CD14-positive monocyte (primary cell): Measurements from ENCODE around the gene DHFR. TPM values are rescaled to one million over a fixed set of nuclear protein-coding genes. Genes with fewer than 3 reads are reported as not detected.
"Not testable (repeated sequence)": the region's sequence is repeated elsewhere in the genome, so short reads cannot be mapped to it uniquely, and the experiment has no call there.

Experiments
- DNase-seq, 3 donors: peaks; one replicate each; pipeline ENCODE4 v3.0.0-alpha.2; 2011 to 2022
- H2AFZ ChIP-seq: 2 replicates; pipeline ENCODE4 v1.6.0; 2012; ENCODE audit warnings: mild to moderate bottlenecking, low read depth, low read length, inconsistent platforms; ENCODE audit not compliant: insufficient read depth, poor library complexity, severe bottlenecking
- H3K27ac ChIP-seq, 2 donors: 1 replicate in 1 of 2; 2 replicates in 1 of 2; pipeline ENCODE4 v1.5.1; 2012 to 2013; ENCODE audit warnings: low read length in 2 of 2, control low read depth in 1 of 2, inconsistent platforms in 1 of 2, low read depth in 1 of 2, mild to moderate bottlenecking in 1 of 2
- H3K27me3 ChIP-seq, 2 donors: one replicate each; pipeline versions ENCODE4 v1.6.0 to v1.6.1; 2011 to 2013; ENCODE audit warnings: low read length in 2 of 2; ENCODE audit not compliant: control insufficient read depth in 2 of 2, insufficient read depth in 2 of 2
- H3K36me3 ChIP-seq, 2 donors: replicated peaks in 1 of 2; 1 replicate in 1 of 2; 2 replicates in 1 of 2; pipeline versions ENCODE4 v1.5.1 to v1.6.1; 2012 to 2013; ENCODE audit warnings: low read length in 2 of 2, control low read depth in 1 of 2, inconsistent platforms in 1 of 2, mild to moderate bottlenecking in 1 of 2; ENCODE audit not compliant: insufficient read depth in 2 of 2, control insufficient read depth in 1 of 2
- H3K4me1 ChIP-seq, 2 donors: 1 replicate in 1 of 2; 2 replicates in 1 of 2; pipeline versions ENCODE4 v1.5.1 to v1.6.1; 2012 to 2013; ENCODE audit warnings: low read length in 2 of 2, control low read depth in 1 of 2, inconsistent platforms in 1 of 2, mild to moderate bottlenecking in 1 of 2, moderate library complexity in 1 of 2; ENCODE audit not compliant: insufficient read depth in 2 of 2, control insufficient read depth in 1 of 2
- H3K4me2 ChIP-seq: replicated peaks from 2 replicates; pipeline ENCODE3; 2012; ENCODE audit warnings: low read length, moderate library complexity, mild to moderate bottlenecking; ENCODE audit not compliant: poor library complexity, severe bottlenecking; ENCODE audit errors: extremely low read depth
- H3K4me3 ChIP-seq, 3 experiments: fragments of 200-600 bp in 1 of 3; sonication (generic) in 1 of 3; replicated peaks in 1 of 3; 1 replicate in 2 of 3; 2 replicates in 1 of 3; pipeline ENCODE4 v1.5.1; 2011 to 2013; ENCODE audit warnings: low read length in 3 of 3, mild to moderate bottlenecking in 3 of 3, control low read depth in 2 of 3, low read depth in 2 of 3, inconsistent platforms in 1 of 3, moderate library complexity in 1 of 3
- H3K79me2 ChIP-seq: 2 replicates; pipeline ENCODE4 v1.6.0; 2012; ENCODE audit warnings: mild to moderate bottlenecking, control low read depth, inconsistent platforms, low read length, moderate library complexity; ENCODE audit not compliant: insufficient read depth
- H3K9ac ChIP-seq: 2 replicates; pipeline ENCODE4 v1.6.0; 2017; ENCODE audit warnings: low read length, mild to moderate bottlenecking; ENCODE audit not compliant: insufficient read depth, poor library complexity, severe bottlenecking
- H3K9me3 ChIP-seq, 2 donors: replicated peaks in 1 of 2; 1 replicate in 1 of 2; 2 replicates in 1 of 2; pipeline versions ENCODE4 v1.5.1 to v1.6.1; 2012 to 2013; ENCODE audit warnings: low read length in 2 of 2, control low read depth in 1 of 2; ENCODE audit not compliant: control insufficient read depth in 1 of 2, insufficient read depth in 1 of 2
- H4K20me1 ChIP-seq: 2 replicates; pipeline ENCODE4 v1.6.0; 2012; ENCODE audit warnings: mild to moderate bottlenecking, low read length, control low read depth, moderate library complexity; ENCODE audit not compliant: insufficient read depth
- H3K27ac Mint-ChIP-seq, 7 donors: one replicate each; pipeline ENCODE4 v1.8.0; 2020; ENCODE audit warnings: mild to moderate bottlenecking in 7 of 7, mixed read lengths in 7 of 7, moderate library complexity in 6 of 7, inconsistent platforms in 2 of 7
- H3K27me3 Mint-ChIP-seq, 3 donors: one replicate each; pipeline ENCODE4 v1.8.0; 2021 to 2022; ENCODE audit warnings: low read depth in 3 of 3, mild to moderate bottlenecking in 3 of 3, mixed read lengths in 3 of 3, moderate library complexity in 3 of 3, inconsistent platforms in 1 of 3
- H3K36me3 Mint-ChIP-seq, 2 donors: one replicate each; pipeline ENCODE4 v1.8.0; 2020; ENCODE audit warnings: mixed read lengths in 2 of 2, inconsistent platforms in 1 of 2, mild to moderate bottlenecking in 1 of 2
- H3K4me1 Mint-ChIP-seq: one replicate; pipeline ENCODE4 v1.8.0; 2020; ENCODE audit warnings: mild to moderate bottlenecking, mixed read lengths
- H3K4me3 Mint-ChIP-seq, 2 donors: one replicate each; pipeline ENCODE4 v1.8.0; 2020; ENCODE audit warnings: mild to moderate bottlenecking in 2 of 2, mixed read lengths in 2 of 2, moderate library complexity in 1 of 2
- H3K9me3 Mint-ChIP-seq, 7 donors: one replicate each; pipeline ENCODE4 v1.8.0; 2020 to 2022; ENCODE audit warnings: mixed read lengths in 7 of 7, mild to moderate bottlenecking in 6 of 7, moderate library complexity in 6 of 7, inconsistent platforms in 2 of 7
- CTCF ChIP-seq: fragments of 200-600 bp; IDR thresholded peaks from one replicate; pipeline ENCODE4 v1.8.0; 2022; ENCODE audit warnings: antibody characterized with exemption, mild to moderate bottlenecking
- WGBS: methylation state at CpG from one replicate; pipeline ENCODE4 v1.1.5; 2013; ENCODE audit warnings: missing lambda C conversion rate; ENCODE audit not compliant: insufficient coverage; 5-methylcytosine and 5-hydroxymethylcytosine counted together
- intact Hi-C, 2 donors: fragments of 100-400 bp; cut with micrococcal nuclease; formaldehyde crosslinking; loops; one replicate each; pipeline versions ENCODE4 v1.15.0 to v1.15.1; 2023
- polyA plus RNA-seq, 3 donors: library from polyadenylated mRNA; depleted of rRNA in 1 of 3; unstranded in 2 of 3; stranded (reverse) in 1 of 3; fragments of 300-500 nt in 2 of 3; fragments of >200 nt in 1 of 3; fragmentation: Illumina TruSeq in 2 of 3; gene quantifications; 1 replicate in 2 of 3; 2 replicates in 1 of 3; pipeline ENCODE4 v1.2.3, GENCODE V29; 2012 to 2021

DHFR gene
- polyA plus RNA-seq, 3 donors, result 0.75 to 2.9 (median 1.1) TPM

GRCh38 chr5:80588858-80589540 is 65.8 kb downstream of the DHFR start:
- H3K9me3 Mint-ChIP-seq, result peaks cover 0 to 5% (median 1%) of the 10 kb centered on the region in 7 donors
- intact Hi-C loops, result no loop called here

GRCh38 chr5:80584770-80585169 is 70.0 kb downstream of the DHFR start:
- Histone ChIP-seq H3K27me3 (no peaks in the 10 kb centered on the region), H3K4me3 (no peak overlapping the region), H2AFZ (no peak overlapping the region), H3K4me2 (no peak overlapping the region), H3K36me3 (no peaks in the 10 kb centered on the region), H3K9me3 (no peaks in the 10 kb centered on the region), H3K79me2 (no peaks in the 10 kb centered on the region), H3K27ac (no peak overlapping the region), H3K4me1 (no peaks in the 10 kb centered on the region), H4K20me1 (no peaks in the 10 kb centered on the region), H3K9ac (no peak overlapping the region)
- intact Hi-C loops, result no loop called here
- H3K4me1 Mint-ChIP-seq, result no peaks in the 10 kb centered on the region
- no peak for TF ChIP-seq CTCF
- 100% methylated on average over 2 of the region's 6 CpGs for WGBS
- DNase-seq, result no peak
- no peak overlapping the region for H3K4me3 Mint-ChIP-seq
- H3K9me3 Mint-ChIP-seq, result peaks cover 0 to 14% (median 2%) of the 10 kb centered on the region in 7 donors
- no peaks in the 10 kb centered on the region for H3K36me3 Mint-ChIP-seq
- peaks cover 0 to 2% (median 0%) of the 10 kb centered on the region in 3 donors for H3K27me3 Mint-ChIP-seq
- no peak overlapping the region for H3K27ac Mint-ChIP-seq

More at GRCh38 chr5:80588858-80589540, 65.8 kb downstream of the DHFR start:
- H3K4me1 ChIP-seq, result no peaks in the 10 kb centered on the region
- no peak overlapping the region for H3K9ac ChIP-seq
- H3K4me2 ChIP-seq, result no peak overlapping the region
- no peak overlapping the region for H3K4me3 Mint-ChIP-seq
- no CpG with 5 or more reads among the region's 8 CpGs for WGBS
- no peaks in the 10 kb centered on the region for H3K36me3 Mint-ChIP-seq
- DNase-seq, result no peak
- no peak overlapping the region for H3K27ac ChIP-seq
- no peaks in the 10 kb centered on the region for H3K27me3 ChIP-seq
- no peaks in the 10 kb centered on the region for H3K36me3 ChIP-seq
- H2AFZ ChIP-seq, result no peak overlapping the region
- H4K20me1 ChIP-seq, result no peaks in the 10 kb centered on the region
- no peaks in the 10 kb centered on the region for H3K9me3 ChIP-seq
- H3K27ac Mint-ChIP-seq, result no peak overlapping the region
- TF ChIP-seq CTCF, result no peak
- no peak overlapping the region for H3K4me3 ChIP-seq
- peaks cover 0 to 4% (median 2%) of the 10 kb centered on the region in 3 donors for H3K27me3 Mint-ChIP-seq
- no peaks in the 10 kb centered on the region for H3K79me2 ChIP-seq
- no peaks in the 10 kb centered on the region for H3K4me1 Mint-ChIP-seq

- H3K36me3 ChIP-seq, H4K20me1 ChIP-seq, DNase-seq, H3K27ac Mint-ChIP-seq, H3K4me3 ChIP-seq, H3K4me1 ChIP-seq, H3K9ac ChIP-seq, H3K4me2 ChIP-seq, H3K27me3 ChIP-seq, H2AFZ ChIP-seq, H3K4me3 Mint-ChIP-seq, H3K4me1 Mint-ChIP-seq, H3K9me3 ChIP-seq, H3K27ac ChIP-seq, intact Hi-C loops, H3K79me2 ChIP-seq, H3K36me3 Mint-ChIP-seq: not testable (repeated sequence)
- H3K9me3 Mint-ChIP-seq, result peaks cover 0 to 16% (median 2%) of the 10 kb centered on the region in 7 donors
- peaks cover 10 to 18% (median 10%) of the 10 kb centered on the region in 3 donors for H3K27me3 Mint-ChIP-seq
- no CpG with 5 or more reads among the region's 3 CpGs for WGBS
Observed at GRCh38 chr5:80580291-80580690, 74.5 kb downstream of the DHFR start.
